Right lobe of liver (tissue), 6 donors: ENCODE data around the gene FAM219A. TPM values are rescaled to one million over a fixed set of nuclear protein-coding genes. Genes with fewer than 3 reads are reported as not detected.
A peak's percentile ranks its signal among the peaks of the same experiment; 100 is the strongest.

Experiments used
- ATAC-seq, 4 donors: fragments of 200-7000 bp; cut with Tn5 transposase; one replicate each; pipeline ENCODE4 v1.9.1; 2020; ENCODE audit warnings: mild to moderate bottlenecking in 4 of 4, moderate library complexity in 4 of 4
- DNase-seq, 3 donors: peaks; one replicate each; pipeline ENCODE4 v3.0.0-alpha.2; 2020
- H3K27ac ChIP-seq, 3 donors: fragments of 200-600 bp; one replicate each; pipeline ENCODE4 v1.8.0; 2022
- H3K27me3 ChIP-seq, 2 donors: fragments of 200-600 bp; one replicate each; pipeline ENCODE4 v1.8.0; 2022
- H3K36me3 ChIP-seq, 4 donors: fragments of 200-600 bp; sonication (generic) in 1 of 4; one replicate each; pipeline versions ENCODE4 v1.5.1 to v1.8.0; 2017 to 2022; ENCODE audit warnings: control low read depth in 1 of 4
- H3K4me1 ChIP-seq, 4 donors: fragments of 200-600 bp; sonication (generic) in 1 of 4; one replicate each; pipeline versions ENCODE4 v1.5.1 to v1.8.0; 2017 to 2022; ENCODE audit warnings: control low read depth in 1 of 4
- H3K4me3 ChIP-seq, 3 donors: fragments of 200-600 bp; one replicate each; pipeline ENCODE4 v1.8.0; 2022
- H3K9me3 ChIP-seq, 4 donors: fragments of 200-600 bp; sonication (generic) in 1 of 4; one replicate each; pipeline versions ENCODE4 v1.5.1 to v1.8.0; 2017 to 2022; ENCODE audit warnings: control low read depth in 1 of 4
- CTCF ChIP-seq, 4 donors: fragments of 200-600 bp in 3 of 4; fragments of 450-650 bp in 1 of 4; IDR thresholded peaks; one replicate each; pipeline versions ENCODE4 v1.5.1 to v1.8.0; 2016 to 2022; ENCODE audit warnings: antibody characterized with exemption in 4 of 4, mild to moderate bottlenecking in 2 of 4
- POLR2A ChIP-seq: fragments of 450-650 bp; IDR thresholded peaks from one replicate; pipeline ENCODE4 v1.6.1; 2017; ENCODE audit warnings: antibody characterized with exemption, mild to moderate bottlenecking
- WGBS: methylation state at CpG from one replicate; pipeline ENCODE4 v1.1.6; 2018; ENCODE audit warnings: low coverage, low lambda C conversion rate; ENCODE audit not compliant: insufficient coverage; ENCODE audit errors: missing lambda C conversion rate; 5-methylcytosine and 5-hydroxymethylcytosine counted together
- intact Hi-C, 2 donors: fragments of 100-400 bp; cut with DNase I; formaldehyde crosslinking; loops; one replicate each; pipeline versions ENCODE4 v1.11.2 to v1.14.1; 2022
- total RNA-seq, 6 experiments: library from RNA; depleted of rRNA in 2 of 6; stranded (reverse); fragments of >200 nt in 2 of 6; fragmentation: NEBNext Ultra II Directional in 3 of 6; extraction: Animal tissue kit (Norgen Biotek cat#: 25700) in 3 of 6; gene quantifications; one replicate each; pipeline versions ENCODE4 v1.1.0 to v1.2.4, GENCODE V29; 2016 to 2023
- donor health status: DM: no; HTN: yes; CAD: no.
- donor health status: DM: no; HTN: no; CAD: no.
- donor health status: DM: no; HTN: no; CAD: no.
- donor health status: DM: no; HTN: yes; CAD: no.
- donor health status: DM: no; HTN: yes; CAD: no.

The FAM219A gene
- total RNA-seq, 6 experiments from 2014 or later: 4.1 to 10.7 (median 5.3) TPM

- intact Hi-C loops: loop anchor here in 1 of 2 donors (5.0 to 10.0 kb wide), 2 partner anchors 51 to 94 kb away; no protein-coding TSS in a partner anchor
- no peaks in the 10 kb centered on the region for H3K36me3 ChIP-seq
- H3K27me3 ChIP-seq: no peaks in the 10 kb centered on the region
- H3K4me3 ChIP-seq: no peak overlapping the region
- no peaks in the 10 kb centered on the region for H3K9me3 ChIP-seq
- WGBS: 44% methylated on average over 2 of the region's 6 CpGs
- DNase-seq (no peak), ATAC-seq (no peak)
- TF ChIP-seq CTCF (IDR thresholded peaks at IDR 0.05) (no peak), POLR2A (no peak)
- no peak overlapping the region for H3K27ac ChIP-seq
- H3K4me1 ChIP-seq: no peaks in the 10 kb centered on the region
These were observed 37.9 kb upstream of the FAM219A start for GRCh38 chr9:34496149-34496712.

GRCh38 chr9:34493972-34494535, 35.7 kb upstream of the FAM219A start:
- Histone ChIP-seq H3K4me3 (no peak overlapping the region), H3K27me3 (no peaks in the 10 kb centered on the region), H3K27ac (no peak overlapping the region), H3K36me3 (no peaks in the 10 kb centered on the region), H3K4me1 (no peaks in the 10 kb centered on the region), H3K9me3 (no peaks in the 10 kb centered on the region)
- TF ChIP-seq POLR2A: no peak
- intact Hi-C loops: loop anchor here in 1 of 2 donors (10.0 kb wide), 1 partner anchor 49 kb away; no protein-coding TSS in a partner anchor
- DNase-seq: peak in 1 of 3 donors; percentile 49
- WGBS: 17% methylated on average over 5 of the region's 8 CpGs
- ATAC-seq: peak; percentile 61 to 76 (median 70)

- Histone ChIP-seq H3K27ac (no peak overlapping the region), H3K4me3 (no peak overlapping the region), H3K36me3 (no peaks in the 10 kb centered on the region), H3K4me1 (no peaks in the 10 kb centered on the region), H3K9me3 (no peaks in the 10 kb centered on the region), H3K27me3 (no peaks in the 10 kb centered on the region)
- TF ChIP-seq CTCF (IDR thresholded peaks at IDR 0.05) (peak in 1 of 4 donors; percentile 5), POLR2A (no peak)
- ATAC-seq (no peak), DNase-seq (no peak)
- intact Hi-C loops: loop anchor here in 1 of 2 donors (10.0 kb wide), 1 partner anchor 47 kb away; no protein-coding TSS in a partner anchor
- 25% methylated on average over 2 of the region's 2 CpGs for WGBS
These were observed 33.7 kb upstream of the FAM219A start for GRCh38 chr9:34492051-34492450.

GRCh38 chr9:34491596-34491995, 33.2 kb upstream of the FAM219A start:
- Histone ChIP-seq H3K27ac (no peak overlapping the region), H3K4me1 (no peaks in the 10 kb centered on the region), H3K9me3 (no peaks in the 10 kb centered on the region), H3K36me3 (no peaks in the 10 kb centered on the region), H3K4me3 (no peak overlapping the region), H3K27me3 (no peaks in the 10 kb centered on the region)
- ATAC-seq (no peak), DNase-seq (no peak)
- WGBS: no CpG with 5 or more reads among the region's 2 CpGs
- intact Hi-C loops: loop anchor here in 1 of 2 donors (10.0 kb wide), 1 partner anchor 47 kb away; no protein-coding TSS in a partner anchor
- no peak for TF ChIP-seq CTCF (IDR thresholded peaks at IDR 0.05)
- no peak for TF ChIP-seq POLR2A

- Histone ChIP-seq H3K4me1 (no peaks in the 10 kb centered on the region), H3K27me3 (no peaks in the 10 kb centered on the region), H3K36me3 (no peaks in the 10 kb centered on the region), H3K9me3 (no peaks in the 10 kb centered on the region), H3K27ac (no peak overlapping the region), H3K4me3 (no peak overlapping the region)
- WGBS: 83% methylated on average over 2 of the region's 3 CpGs
- intact Hi-C loops: loop anchor here in 1 of 2 donors (10.0 kb wide), 1 partner anchor 46 kb away; no protein-coding TSS in a partner anchor
- DNase-seq (no peak), ATAC-seq (no peak)
- no peak for TF ChIP-seq CTCF (IDR thresholded peaks at IDR 0.05)
- no peak for TF ChIP-seq POLR2A
These were observed 32.4 kb upstream of the FAM219A start for GRCh38 chr9:34490760-34491159.
